K562 (cell line): ENCODE results near the gene SSBP2.

Source experiments
- CAMTA2 ChIP-seq: fragments of 250-450 bp; sonication (Bioruptor Pico); conservative IDR thresholded peaks from 2 replicates; pipeline ENCODE4 v1.5.1; 2022
- DNMT1 ChIP-seq: fragments of 450-650 bp; IDR thresholded peaks from 2 replicates; pipeline ENCODE4 v1.6.1; 2016; ENCODE audit warnings: antibody characterized with exemption, mild to moderate bottlenecking
- EP300 ChIP-seq: IDR thresholded peaks from 2 replicates; pipeline ENCODE4 v1.6.1; 2012; ENCODE audit warnings: low read length, improper control_type of control experiment
- EZH2 ChIP-seq: IDR thresholded peaks from 2 replicates; pipeline ENCODE4 v1.6.1; 2012; ENCODE audit warnings: low read depth, mild to moderate bottlenecking, inconsistent platforms, low read length, borderline replicate concordance
- NFE2L1 ChIP-seq: fragments of 450-650 bp; IDR thresholded peaks from 2 replicates; pipeline ENCODE4 v1.6.1; 2016; ENCODE audit warnings: missing genetic modification characterization, low read depth, mild to moderate bottlenecking, missing compliant biosample characterization, moderate library complexity, borderline replicate concordance
- NR2C1 ChIP-seq, 2 experiments: fragments of 450-650 bp; IDR thresholded peaks; 2 replicates each; pipeline ENCODE4 v1.6.1; 2017; ENCODE audit warnings: mild to moderate bottlenecking in 2 of 2, antibody characterized with exemption in 1 of 2, inconsistent platforms in 1 of 2, missing compliant biosample characterization in 1 of 2, missing genetic modification characterization in 1 of 2
- PPARD ChIP-seq: fragments of 250-450 bp; sonication (Bioruptor Pico); IDR thresholded peaks from 2 replicates; pipeline ENCODE4 v1.8.0; 2022; ENCODE audit warnings: inconsistent platforms, mild to moderate bottlenecking, moderate library complexity
- SIN3A ChIP-seq, 2 experiments: fragments of 150-350 bp in 1 of 2; IDR thresholded peaks; 2 replicates each; pipeline ENCODE4 v1.6.1; 2011 to 2016; ENCODE audit warnings: borderline replicate concordance in 2 of 2, low read depth in 2 of 2, low read length in 2 of 2, mild to moderate bottlenecking in 2 of 2, moderate library complexity in 2 of 2; ENCODE audit not compliant: control insufficient read depth in 1 of 2
- ZEB2 ChIP-seq: fragments of 450-650 bp; IDR thresholded peaks from 2 replicates; pipeline ENCODE4 v1.6.1; 2016
- ZNF785 ChIP-seq: fragments of 250-450 bp; sonication (Bioruptor Pico); IDR thresholded peaks from 2 replicates; pipeline ENCODE4 v1.4.0; 2020; ENCODE audit warnings: mild to moderate bottlenecking
- ZNF79 ChIP-seq: fragments of 250-450 bp; sonication (Bioruptor Pico); IDR thresholded peaks from 2 replicates; pipeline ENCODE4 v1.4.0; 2020; ENCODE audit warnings: low read depth, mild to moderate bottlenecking, moderate library complexity
- TF ChIP-seq, protein P1 (sequence below), 3 experiments: IDR thresholded peaks in 2 of 3; conservative IDR thresholded peaks in 1 of 3; 2 replicates each; pipeline ENCODE4 v1.5.1; 2011 to 2012; ENCODE audit warnings: low read length in 3 of 3, mild to moderate bottlenecking in 3 of 3, control low read depth in 2 of 3, improper control_type of control experiment in 1 of 3, inconsistent platforms in 1 of 3, low read depth in 1 of 3, mixed read lengths in 1 of 3, moderate library complexity in 1 of 3; ENCODE audit not compliant: insufficient read depth in 2 of 3
- TF ChIP-seq, protein P2 (sequence below): fragments of 250-450 bp; sonication (Bioruptor Pico); IDR thresholded peaks from 2 replicates; pipeline ENCODE4 v1.4.0; 2020
- TF ChIP-seq, protein P3 (sequence below), 2 experiments: fragments of 450-650 bp; IDR thresholded peaks; 2 replicates each; pipeline ENCODE4 v1.6.1; 2016; ENCODE audit warnings: mild to moderate bottlenecking in 2 of 2, borderline replicate concordance in 1 of 2, low read depth in 1 of 2, moderate library complexity in 1 of 2

DNA sequence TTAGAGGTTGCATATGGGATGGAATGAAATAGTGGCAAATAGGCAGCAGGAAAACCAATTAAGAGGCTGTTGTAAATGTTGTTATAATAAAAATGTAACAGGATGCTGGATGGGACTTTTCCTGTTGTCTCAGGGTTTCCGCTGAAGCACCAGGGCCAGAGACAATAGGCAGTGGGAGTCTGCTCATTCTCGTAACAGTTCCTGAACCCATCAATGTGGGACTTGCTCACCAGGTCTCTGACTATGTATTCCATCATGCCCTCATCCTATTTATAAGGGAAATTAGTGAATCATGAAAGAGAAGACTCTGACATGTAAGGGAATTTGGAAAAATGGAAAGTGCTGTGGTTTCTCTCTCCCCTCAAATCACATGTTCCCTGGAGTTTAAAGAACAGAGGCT lies 23.5 kb upstream of the SSBP2 start:
- TF ChIP-seq, protein P1, sequence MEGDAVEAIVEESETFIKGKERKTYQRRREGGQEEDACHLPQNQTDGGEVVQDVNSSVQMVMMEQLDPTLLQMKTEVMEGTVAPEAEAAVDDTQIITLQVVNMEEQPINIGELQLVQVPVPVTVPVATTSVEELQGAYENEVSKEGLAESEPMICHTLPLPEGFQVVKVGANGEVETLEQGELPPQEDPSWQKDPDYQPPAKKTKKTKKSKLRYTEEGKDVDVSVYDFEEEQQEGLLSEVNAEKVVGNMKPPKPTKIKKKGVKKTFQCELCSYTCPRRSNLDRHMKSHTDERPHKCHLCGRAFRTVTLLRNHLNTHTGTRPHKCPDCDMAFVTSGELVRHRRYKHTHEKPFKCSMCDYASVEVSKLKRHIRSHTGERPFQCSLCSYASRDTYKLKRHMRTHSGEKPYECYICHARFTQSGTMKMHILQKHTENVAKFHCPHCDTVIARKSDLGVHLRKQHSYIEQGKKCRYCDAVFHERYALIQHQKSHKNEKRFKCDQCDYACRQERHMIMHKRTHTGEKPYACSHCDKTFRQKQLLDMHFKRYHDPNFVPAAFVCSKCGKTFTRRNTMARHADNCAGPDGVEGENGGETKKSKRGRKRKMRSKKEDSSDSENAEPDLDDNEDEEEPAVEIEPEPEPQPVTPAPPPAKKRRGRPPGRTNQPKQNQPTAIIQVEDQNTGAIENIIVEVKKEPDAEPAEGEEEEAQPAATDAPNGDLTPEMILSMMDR (IDR thresholded peaks at IDR 0.05 in 2 of 3, conservative IDR thresholded peaks at IDR 0.05 in 1 of 3; ENCODE audit: insufficient read depth in 2 of 3, low read depth in 1 of 3, low read length in 3 of 3) = no peak
- TF ChIP-seq, protein P2, sequence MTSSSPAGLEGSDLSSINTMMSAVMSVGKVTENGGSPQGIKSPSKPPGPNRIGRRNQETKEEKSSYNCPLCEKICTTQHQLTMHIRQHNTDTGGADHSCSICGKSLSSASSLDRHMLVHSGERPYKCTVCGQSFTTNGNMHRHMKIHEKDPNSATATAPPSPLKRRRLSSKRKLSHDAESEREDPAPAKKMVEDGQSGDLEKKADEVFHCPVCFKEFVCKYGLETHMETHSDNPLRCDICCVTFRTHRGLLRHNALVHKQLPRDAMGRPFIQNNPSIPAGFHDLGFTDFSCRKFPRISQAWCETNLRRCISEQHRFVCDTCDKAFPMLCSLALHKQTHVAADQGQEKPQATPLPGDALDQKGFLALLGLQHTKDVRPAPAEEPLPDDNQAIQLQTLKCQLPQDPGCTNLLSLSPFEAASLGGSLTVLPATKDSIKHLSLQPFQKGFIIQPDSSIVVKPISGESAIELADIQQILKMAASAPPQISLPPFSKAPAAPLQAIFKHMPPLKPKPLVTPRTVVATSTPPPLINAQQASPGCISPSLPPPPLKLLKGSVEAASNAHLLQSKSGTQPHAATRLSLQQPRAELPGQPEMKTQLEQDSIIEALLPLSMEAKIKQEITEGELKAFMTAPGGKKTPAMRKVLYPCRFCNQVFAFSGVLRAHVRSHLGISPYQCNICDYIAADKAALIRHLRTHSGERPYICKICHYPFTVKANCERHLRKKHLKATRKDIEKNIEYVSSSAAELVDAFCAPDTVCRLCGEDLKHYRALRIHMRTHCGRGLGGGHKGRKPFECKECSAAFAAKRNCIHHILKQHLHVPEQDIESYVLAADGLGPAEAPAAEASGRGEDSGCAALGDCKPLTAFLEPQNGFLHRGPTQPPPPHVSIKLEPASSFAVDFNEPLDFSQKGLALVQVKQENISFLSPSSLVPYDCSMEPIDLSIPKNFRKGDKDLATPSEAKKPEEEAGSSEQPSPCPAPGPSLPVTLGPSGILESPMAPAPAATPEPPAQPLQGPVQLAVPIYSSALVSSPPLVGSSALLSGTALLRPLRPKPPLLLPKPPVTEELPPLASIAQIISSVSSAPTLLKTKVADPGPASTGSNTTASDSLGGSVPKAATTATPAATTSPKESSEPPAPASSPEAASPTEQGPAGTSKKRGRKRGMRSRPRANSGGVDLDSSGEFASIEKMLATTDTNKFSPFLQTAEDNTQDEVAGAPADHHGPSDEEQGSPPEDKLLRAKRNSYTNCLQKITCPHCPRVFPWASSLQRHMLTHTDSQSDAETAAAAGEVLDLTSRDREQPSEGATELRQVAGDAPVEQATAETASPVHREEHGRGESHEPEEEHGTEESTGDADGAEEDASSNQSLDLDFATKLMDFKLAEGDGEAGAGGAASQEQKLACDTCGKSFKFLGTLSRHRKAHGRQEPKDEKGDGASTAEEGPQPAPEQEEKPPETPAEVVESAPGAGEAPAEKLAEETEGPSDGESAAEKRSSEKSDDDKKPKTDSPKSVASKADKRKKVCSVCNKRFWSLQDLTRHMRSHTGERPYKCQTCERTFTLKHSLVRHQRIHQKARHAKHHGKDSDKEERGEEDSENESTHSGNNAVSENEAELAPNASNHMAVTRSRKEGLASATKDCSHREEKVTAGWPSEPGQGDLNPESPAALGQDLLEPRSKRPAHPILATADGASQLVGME (CRISPR knock-in tag) = no peak
- TF ChIP-seq PPARD (CRISPR knock-in tag) (no peak), NFE2L1 (tag) (no peak), NR2C1 (IDR thresholded peaks at IDR 0.05) (no peak), NR2C1 (tag; IDR thresholded peaks at IDR 0.05) (no peak), CAMTA2 (no peak), EP300 (no peak), EZH2 (no peak), ZNF79 (CRISPR knock-in tag) (no peak), DNMT1 (no peak), ZEB2 (no peak), SIN3A (IDR thresholded peaks at IDR 0.05; ENCODE audit: borderline replicate concordance in 2 of 2, control insufficient read depth in 1 of 2, low read depth in 2 of 2, low read length in 2 of 2) (no peak), ZNF785 (no peak)
- TF ChIP-seq, protein P3, sequence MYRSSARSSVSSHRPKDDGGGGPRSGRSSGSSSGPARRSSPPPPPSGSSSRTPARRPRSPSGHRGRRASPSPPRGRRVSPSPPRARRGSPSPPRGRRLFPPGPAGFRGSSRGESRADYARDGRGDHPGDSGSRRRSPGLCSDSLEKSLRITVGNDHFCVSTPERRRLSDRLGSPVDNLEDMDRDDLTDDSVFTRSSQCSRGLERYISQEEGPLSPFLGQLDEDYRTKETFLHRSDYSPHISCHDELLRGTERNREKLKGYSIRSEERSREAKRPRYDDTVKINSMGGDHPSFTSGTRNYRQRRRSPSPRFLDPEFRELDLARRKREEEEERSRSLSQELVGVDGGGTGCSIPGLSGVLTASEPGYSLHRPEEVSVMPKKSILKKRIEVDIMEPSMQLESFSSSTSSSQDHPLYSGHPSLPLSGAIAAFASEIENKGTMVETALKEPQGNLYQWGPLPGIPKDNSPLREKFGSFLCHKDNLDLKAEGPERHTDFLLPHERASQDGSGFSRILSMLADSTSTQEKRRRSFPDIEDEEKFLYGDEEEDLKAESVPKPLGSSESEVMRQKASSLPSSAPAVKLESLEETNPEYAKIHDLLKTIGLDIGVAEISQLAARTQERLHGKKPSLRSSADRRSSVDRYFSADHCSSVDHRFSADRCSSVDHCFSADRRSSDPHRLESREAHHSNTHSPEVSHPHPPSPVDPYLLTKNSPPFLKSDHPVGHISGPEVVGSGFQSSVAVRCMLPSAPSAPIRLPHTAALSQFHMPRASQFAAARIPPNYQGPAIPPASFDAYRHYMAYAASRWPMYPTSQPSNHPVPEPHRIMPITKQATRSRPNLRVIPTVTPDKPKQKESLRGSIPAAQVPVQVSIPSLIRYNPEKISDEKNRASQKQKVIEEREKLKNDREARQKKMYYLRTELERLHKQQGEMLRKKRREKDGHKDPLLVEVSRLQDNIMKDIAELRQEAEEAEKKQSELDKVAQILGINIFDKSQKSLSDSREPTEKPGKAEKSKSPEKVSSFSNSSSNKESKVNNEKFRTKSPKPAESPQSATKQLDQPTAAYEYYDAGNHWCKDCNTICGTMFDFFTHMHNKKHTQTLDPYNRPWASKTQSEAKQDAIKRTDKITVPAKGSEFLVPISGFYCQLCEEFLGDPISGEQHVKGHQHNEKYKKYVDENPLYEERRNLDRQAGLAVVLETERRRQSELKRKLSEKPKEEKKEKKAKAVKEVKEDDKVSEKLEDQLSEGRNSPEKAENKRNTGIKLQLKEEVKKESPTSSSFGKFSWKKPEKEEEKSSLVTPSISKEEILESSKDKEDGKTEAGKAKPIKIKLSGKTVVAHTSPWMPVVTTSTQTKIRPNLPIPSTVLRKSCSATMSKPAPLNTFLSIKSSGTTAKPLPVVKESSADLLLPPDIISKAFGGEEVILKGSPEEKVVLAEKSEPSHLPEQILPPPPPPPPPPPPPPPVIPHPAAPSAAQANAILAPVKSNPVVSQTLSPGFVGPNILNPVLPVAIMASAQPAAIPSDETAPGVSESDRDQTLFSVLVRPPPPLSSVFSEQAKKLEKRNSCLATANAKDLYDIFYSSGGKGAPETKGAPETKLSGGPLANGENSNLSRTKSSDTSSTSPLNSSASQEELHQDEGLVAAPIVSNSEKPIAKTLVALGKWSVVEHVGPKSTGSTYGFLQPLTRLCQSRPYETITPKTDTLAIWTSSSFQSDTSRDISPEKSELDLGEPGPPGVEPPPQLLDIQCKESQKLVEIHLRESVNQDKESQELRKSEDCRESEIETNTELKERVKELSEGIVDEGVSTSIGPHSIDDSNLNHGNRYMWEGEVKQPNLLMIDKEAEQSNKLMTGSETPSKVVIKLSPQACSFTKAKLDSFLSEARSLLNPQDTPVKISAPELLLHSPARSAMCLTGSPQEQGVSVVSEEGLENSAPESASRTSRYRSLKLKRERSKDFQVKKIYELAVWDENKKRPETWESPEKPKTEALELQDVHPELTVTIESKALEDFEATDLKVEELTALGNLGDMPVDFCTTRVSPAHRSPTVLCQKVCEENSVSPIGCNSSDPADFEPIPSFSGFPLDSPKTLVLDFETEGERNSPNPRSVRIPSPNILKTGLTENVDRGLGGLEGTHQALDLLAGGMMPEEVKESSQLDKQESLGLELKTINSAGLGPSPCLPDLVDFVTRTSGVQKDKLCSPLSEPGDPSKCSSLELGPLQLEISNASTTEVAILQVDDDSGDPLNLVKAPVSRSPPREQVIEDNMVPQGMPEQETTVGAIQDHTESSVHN (IDR thresholded peaks at IDR 0.05; ENCODE audit: borderline replicate concordance in 1 of 2, low read depth in 1 of 2) = no peak
